ENCODE data around the gene LARP4B.

GRCh38 chr10:853017-853416 lies 78.5 kb downstream of the LARP4B start:
- TF ChIP-seq CTCF (IDR thresholded peaks at IDR 0.05): no peak
- TF ChIP-seq EP300 (IDR thresholded peaks at IDR 0.05): no peak
- no peak for TF ChIP-seq POLR2AphosphoS5 (IDR thresholded peaks at IDR 0.05)

Measured in stomach (tissue), 4 donors.